GM12872 (cell line): ENCODE results near the gene GRIN3A.

Source experiments
- TF ChIP-seq, protein P1 (sequence below): IDR thresholded peaks from 3 replicates; pipeline ENCODE4 v1.5.1; 2011; ENCODE audit warnings: low read depth, mild to moderate bottlenecking, low read length, moderate library complexity; ENCODE audit not compliant: insufficient read depth

Gene GRIN3A

DNA sequence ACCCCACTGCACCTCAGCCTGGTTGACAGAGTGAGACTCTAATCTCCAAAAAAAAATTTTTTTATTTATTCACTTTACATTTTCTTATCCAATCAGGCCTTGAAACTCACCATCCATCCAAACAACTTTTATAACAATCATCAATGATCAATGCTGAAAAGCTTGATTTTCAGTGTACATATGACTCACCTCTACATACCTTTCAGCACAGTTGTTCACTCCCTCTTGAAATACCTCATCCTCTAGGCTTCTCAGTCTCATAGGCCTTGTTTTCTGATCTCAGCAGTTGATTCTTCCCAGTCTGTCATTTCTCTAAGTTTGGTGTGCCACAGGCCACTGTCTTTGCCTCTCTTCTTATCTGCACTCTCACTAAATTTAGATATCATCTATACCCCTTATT is 36.2 kb downstream of the GRIN3A start:
- TF ChIP-seq, protein P1, sequence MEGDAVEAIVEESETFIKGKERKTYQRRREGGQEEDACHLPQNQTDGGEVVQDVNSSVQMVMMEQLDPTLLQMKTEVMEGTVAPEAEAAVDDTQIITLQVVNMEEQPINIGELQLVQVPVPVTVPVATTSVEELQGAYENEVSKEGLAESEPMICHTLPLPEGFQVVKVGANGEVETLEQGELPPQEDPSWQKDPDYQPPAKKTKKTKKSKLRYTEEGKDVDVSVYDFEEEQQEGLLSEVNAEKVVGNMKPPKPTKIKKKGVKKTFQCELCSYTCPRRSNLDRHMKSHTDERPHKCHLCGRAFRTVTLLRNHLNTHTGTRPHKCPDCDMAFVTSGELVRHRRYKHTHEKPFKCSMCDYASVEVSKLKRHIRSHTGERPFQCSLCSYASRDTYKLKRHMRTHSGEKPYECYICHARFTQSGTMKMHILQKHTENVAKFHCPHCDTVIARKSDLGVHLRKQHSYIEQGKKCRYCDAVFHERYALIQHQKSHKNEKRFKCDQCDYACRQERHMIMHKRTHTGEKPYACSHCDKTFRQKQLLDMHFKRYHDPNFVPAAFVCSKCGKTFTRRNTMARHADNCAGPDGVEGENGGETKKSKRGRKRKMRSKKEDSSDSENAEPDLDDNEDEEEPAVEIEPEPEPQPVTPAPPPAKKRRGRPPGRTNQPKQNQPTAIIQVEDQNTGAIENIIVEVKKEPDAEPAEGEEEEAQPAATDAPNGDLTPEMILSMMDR, result no peak

- TF ChIP-seq, protein P1, result no peak
Observed at GRCh38 chr9:101693546-101694336, 44.7 kb downstream of the GRIN3A start.

DNA sequence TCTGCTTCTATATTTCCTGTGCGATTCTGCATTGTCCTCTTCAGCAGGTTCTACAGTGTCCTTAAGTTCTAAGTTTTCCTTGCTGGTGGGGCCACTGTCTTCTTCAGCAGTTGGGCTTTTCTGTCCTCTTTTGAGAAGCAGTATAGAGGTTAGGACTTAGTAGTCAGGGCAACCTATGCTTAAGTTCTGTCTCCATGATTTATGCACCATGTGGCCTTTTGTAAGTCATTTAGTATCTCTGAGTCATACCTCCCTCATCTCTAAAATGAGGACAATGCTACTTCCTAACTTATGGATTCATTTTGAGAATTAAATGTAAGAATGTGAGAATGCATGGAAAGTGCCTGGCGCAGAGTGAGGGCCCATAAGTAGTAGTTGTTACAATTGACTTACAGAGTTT is 46.8 kb downstream of the GRIN3A start:
- TF ChIP-seq, protein P1, result no peak

- TF ChIP-seq, protein P1, result no peak
Observed at GRCh38 chr9:101689039-101689438, 49.4 kb downstream of the GRIN3A start.

GRCh38 chr9:101684665-101685064 is 53.8 kb downstream of the GRIN3A start:
- TF ChIP-seq, protein P1, result no peak

- TF ChIP-seq, protein P1, result no peak
Observed at GRCh38 chr9:101683236-101683635, 55.2 kb downstream of the GRIN3A start.

DNA sequence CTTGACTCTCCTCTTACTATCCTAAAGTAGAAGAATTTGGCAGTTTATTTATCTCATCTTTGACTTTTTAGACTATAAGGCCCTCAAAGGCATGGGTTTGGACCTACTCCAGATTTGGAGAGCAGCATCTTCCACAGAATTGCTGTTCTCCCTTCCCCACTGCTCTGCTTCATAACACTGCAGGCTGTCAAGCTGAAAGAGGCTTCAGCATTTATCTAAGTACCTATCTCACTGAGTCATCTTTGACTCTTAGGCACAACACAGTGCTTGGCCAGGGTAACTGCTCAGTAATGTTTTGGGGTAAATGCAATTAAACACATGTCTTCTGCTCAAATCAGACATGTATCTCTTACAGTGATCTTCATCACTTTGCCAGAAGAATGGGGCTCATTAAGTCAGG is 60.6 kb downstream of the GRIN3A start:
- TF ChIP-seq, protein P1, result no peak
